HG03280 (cell line): ENCODE measurements around the gene DNAH1.

ENCODE experiments used
- ATAC-seq: cut with Tn5 transposase; IDR thresholded peaks from one replicate; pipeline ENCODE4 v1.9.1; 2021; ENCODE audit warnings: mild to moderate bottlenecking, moderate library complexity; ENCODE audit not compliant: unreplicated experiment

The DNAH1 gene

DNA sequence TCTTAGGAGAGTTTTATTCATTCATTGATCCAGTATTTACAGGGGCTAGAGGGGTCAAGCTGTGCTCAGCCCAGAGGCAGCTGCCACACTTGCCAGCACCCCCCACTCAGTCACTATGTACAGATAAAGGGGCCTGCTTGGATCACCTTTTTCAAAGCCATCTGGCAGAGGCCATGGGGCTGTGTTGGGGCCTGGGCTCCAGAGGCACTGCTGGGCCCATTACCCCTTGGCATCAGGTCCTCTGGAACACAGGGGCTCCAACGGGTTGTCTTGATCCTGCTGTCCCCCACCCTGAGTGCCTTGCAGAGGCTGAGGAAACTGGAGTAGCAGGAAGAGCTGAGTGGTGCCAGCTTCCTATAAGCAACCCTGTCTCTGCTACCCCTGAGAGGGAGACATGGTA, 84.9 kb downstream of the DNAH1 start:
- no peak for ATAC-seq

GRCh38 chr3:52401551-52401950, 85.4 kb downstream of the DNAH1 start:
- no peak for ATAC-seq

DNA sequence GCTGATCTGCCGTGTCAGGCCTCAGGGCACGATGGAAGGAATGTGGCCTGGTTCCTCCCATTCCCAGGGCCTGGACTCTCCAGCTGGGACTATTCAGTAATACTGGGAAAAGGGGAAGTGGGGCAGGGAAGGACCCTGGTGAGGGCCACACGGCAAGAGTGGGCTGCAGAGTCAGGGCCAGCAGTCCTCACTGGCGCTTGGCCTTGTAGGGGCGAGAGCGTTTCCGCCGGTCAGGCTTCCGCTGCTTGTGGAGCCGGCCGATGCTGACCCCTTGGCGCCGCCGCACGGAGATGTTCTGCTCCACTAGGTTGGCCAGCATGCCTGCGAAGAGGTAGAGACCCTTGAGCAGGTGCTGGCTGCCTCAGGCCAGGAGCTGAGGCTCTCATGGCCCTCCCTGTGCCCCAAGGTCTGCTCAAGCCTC, 86.0 kb downstream of the DNAH1 start:
- no peak for ATAC-seq

DNA sequence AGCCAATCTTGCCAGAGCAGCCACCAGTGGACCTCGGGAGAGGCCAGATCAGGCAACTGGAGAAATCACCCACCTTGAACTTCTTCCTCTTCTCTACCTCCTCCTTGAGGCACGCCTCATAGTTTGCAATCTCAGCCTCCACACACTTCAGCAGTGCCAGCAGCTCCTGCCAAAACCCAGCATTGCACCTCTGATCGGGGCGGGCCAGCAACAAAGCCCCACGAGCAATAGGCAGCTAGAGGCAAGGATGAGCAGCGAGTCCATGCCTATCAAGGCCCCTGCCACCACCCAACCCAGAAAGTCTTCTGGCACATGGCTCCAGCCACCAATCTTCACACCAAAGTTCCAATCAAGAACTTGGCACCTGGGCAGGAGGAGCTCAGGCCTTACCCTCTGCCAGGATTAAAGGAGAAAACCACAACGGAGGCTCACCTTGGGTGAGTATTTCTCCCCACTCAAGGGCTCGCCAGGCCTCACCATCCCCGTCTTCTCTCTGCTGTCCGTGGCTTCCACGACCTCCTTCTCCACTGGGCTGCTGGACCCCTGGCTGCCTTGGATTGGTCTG, 86.7 kb downstream of the DNAH1 start:
- no peak for ATAC-seq

DNA sequence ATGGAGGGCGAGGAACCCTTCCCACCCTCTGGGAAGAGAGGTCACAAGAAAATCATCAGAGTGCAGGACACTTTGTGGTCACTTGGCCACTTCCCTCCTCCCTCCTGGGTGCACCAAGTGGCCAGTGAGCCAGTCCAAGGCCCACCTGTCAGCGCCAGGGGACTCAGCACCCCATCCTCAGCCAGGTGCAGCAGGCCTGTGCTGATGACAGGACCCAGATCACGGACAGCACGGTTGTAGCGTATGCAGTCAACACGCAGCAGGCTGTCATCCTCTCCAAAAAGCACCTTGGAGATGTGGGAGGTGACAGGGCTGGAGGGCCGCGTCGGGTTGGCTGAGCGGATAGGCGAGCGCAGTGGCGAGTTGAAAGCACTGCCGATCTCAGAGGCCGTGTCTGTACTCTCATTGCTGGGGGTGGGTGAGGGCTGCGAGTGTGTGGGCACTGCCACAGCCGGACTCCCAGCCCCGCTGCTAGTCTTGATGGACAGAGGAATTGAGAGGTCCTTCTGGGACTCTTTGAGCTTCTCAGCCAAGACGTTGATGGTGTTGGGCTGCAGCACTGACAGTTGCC, 87.2 kb downstream of the DNAH1 start:
- ATAC-seq = no peak

DNA sequence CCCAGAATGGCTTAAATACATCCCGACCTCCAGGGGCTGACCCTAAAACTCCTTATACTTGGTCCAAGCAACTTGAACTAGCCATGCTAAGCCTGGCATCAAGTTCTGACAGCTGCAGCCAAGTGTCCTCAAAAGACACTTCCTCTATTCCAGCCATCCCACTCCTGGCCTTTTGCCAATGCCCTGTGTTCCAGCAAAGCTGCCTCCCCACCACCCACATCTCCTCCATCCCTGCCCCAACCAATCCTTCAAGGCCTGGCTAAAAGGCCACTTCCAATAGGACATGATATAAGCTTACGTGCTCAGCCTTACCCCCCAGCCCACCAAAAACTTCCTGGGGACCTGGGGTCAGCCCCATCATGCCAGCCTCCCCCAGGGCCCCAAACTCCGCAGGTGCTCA, 87.8 kb downstream of the DNAH1 start:
- ATAC-seq = no peak

DNA sequence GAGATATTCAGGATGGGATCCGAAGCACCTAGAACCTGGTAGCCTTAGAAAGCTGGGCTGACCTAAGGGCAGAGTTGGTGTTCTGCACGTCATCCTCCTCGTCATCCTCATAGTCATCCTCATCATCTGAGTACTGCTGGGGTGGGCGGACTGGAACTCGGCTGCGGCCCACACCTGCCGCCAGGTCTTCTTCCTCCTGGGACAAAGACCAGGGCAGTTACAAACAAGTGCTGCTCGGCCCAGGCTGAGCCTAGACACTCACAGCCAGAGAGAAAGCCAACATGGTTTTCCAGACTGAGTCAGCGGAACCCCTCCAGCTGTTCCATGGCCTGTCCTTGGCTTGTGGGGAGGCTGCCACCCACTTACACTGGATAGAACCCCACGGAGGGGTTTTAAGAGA, 88.3 kb downstream of the DNAH1 start:
- no peak for ATAC-seq

GRCh38 chr3:52405066-52405465, 88.9 kb downstream of the DNAH1 start:
- ATAC-seq = no peak

- ATAC-seq = no peak
Observed at GRCh38 chr3:52405601-52406110, 89.5 kb downstream of the DNAH1 start.

GRCh38 chr3:52406231-52406661, 90.1 kb downstream of the DNAH1 start:
- ATAC-seq = no peak

DNA sequence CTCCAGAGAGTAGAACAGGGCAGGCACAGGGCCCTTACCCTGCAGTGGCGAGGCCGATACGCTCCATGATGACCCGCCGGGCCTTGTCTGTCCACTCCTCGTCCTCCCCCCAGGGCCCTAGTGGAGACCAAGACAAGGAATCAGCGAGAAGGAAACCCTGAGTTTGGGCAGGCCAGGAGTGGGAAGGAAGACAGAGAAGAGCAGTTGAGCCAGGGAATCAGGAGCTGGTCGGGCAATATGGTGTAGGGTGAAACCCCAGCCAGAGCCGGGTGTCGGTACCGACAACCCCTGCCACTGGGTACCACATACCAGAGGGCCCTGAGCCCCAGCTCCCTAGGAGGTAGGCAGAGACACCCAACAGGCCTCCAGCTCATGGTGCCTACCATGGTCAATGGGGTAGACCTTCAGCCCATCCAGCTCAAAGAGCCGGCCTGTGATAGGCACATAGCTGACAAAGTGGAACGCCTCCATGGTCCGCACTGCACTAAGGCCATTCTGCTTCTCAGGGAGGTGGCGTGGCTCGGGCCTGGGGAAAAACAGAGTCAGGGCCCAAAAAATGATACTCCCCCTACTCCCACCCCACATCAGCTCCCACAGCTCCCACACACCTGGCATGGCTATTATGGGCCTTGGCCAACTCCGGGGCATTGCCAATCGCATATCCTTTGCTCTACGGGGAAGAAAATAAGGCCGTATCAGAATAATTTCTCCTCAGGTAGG, 90.8 kb downstream of the DNAH1 start:
- no peak for ATAC-seq

DNA sequence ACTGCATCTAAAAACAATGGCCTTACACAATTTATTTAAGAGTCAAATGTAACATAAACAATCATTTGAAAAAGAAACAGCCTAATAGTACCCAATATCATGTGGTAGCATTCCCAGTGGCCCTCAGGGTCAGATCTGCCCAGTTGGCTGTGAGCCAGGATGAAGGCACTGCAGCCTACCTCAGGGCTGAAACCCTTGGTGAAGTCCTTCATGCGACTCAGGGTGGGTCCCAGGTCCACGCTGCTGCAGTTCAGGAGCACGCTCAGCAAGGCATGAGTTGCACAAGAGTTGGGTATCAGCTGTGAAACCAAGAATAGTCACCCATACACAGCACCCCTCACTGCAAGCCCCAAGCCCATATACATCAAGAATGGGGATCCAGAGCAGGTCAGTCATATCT, 91.7 kb downstream of the DNAH1 start:
- no peak for ATAC-seq

GRCh38 chr3:52408466-52408865, 92.3 kb downstream of the DNAH1 start:
- ATAC-seq = no peak

GRCh38 chr3:52415800-52416199, 99.7 kb downstream of the DNAH1 start:
- no peak for ATAC-seq

DNA sequence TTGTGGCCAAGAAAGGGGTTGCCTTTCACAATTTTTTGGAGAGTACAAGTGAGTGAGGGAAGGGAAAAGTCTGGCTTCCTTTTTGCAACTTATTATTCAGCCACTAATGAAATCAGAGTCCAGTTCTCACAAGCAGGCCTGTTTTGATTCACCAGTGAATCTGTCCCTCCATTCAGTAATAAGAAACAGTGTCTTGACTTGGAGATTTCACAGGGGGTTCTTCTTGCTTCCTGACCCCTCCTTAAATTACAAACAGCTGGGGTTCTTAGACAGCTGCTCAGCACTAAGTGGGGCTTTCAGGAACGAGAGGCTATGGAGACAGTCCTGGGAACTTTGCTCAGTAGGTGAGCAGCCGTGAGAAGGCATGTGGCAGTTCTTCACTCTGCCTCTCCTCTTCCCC, 104.3 kb downstream of the DNAH1 start:
- no peak for ATAC-seq

GRCh38 chr3:52422669-52423068, 106.5 kb downstream of the DNAH1 start:
- ATAC-seq = no peak

DNA sequence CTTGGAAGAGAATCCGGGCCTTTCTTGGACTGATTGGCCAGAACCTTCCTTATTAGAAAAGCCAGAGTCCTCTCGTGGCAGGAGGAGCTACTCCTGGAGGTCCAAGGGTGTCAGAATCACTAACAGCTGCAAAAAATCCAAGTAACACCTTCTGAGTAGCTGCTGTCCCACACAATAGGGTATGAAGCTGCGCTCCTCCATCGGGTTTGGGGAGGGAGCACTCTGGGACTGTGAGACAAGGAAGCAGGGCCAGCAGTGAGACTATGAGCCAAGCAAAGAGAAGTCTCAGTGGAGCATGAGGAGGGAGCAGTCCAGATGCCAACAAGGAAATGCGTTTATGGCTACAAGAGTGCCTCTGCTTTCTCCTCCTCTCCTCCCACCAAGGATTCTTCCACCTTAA, 107.1 kb downstream of the DNAH1 start:
- ATAC-seq = no peak

GRCh38 chr3:52428151-52429005, 112.3 kb downstream of the DNAH1 start:
- ATAC-seq = no peak

DNA sequence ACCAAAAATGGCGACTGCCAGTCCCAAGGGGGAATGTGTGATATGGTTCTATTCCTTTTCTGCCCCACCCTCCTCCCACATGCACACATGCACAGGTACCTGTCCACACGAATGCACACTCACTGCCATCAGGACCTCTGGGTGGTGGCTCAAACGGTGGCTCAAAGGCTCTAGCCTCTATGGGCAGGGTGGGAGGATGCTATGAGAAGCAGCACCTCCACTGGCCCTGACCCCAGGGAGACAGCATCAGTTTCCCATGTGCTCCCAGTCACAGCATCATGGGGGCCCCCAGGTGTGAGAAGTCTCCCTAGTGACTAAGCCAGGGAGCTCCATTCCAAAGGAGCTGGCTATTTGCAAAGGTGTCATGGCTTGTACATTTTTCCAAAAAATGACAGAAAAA, 112.9 kb downstream of the DNAH1 start:
- no peak for ATAC-seq

DNA sequence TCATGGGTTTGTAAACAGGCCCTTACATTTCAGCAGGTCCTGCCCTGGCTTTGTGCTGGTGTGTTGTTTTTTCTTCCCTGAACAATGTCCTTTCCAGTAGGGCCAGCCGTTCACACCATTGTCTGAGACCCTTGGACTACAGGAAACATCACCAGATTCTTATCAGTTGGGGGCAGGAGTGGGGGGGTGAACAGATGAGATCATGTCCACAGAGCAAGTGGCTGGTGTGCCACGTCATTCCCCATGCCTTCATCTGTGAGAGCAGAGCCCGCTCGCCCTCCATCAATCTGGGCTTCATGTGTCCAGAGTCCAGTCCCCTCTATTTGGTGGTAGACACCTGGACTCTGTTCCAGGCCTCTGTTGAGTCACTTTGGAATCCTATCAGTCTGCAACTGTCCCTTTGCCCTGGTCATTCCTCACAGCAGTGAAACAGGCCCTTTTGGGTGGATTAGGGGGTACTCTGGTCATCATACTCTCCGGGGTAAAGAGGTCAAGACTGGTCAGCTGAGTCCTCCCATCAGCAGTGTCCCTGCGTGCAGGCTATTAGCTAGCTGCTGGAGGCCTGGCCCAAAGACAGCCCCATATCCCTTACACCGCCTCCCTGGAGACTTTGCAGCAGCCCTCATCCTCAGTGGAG, 113.8 kb downstream of the DNAH1 start:
- ATAC-seq = no peak

GRCh38 chr3:52430416-52430810, 114.3 kb downstream of the DNAH1 start:
- ATAC-seq = no peak
